ENCODE results near the gene RIGI.
"Not testable (repeated sequence)": the region's sequence is repeated elsewhere in the genome, so short reads cannot be mapped to it uniquely, and the experiment has no call there.

Gene RIGI

GRCh38 chr9:32533336-32533735 lies 7.3 kb upstream of the RIGI start:
- no peak overlapping the region for H3K4me3 ChIP-seq (ENCODE audit: low read depth in 1 of 2, low read length in 2 of 2)
- H3K9ac ChIP-seq (ENCODE audit: low read depth in 1 of 2, low read length in 2 of 2): no peak overlapping the region
- H3K4me1 ChIP-seq (ENCODE audit: control insufficient read depth in 1 of 2, insufficient read depth in 2 of 2, low read length in 2 of 2): no peaks in the 10 kb centered on the region
- H3K9me3 ChIP-seq (ENCODE audit: control insufficient read depth in 1 of 2, low read length in 2 of 2): no peaks in the 10 kb centered on the region
- H3K36me3 ChIP-seq (ENCODE audit: control insufficient read depth in 1 of 2, insufficient read depth in 2 of 2, low read length in 2 of 2): no peaks in the 10 kb centered on the region
- H3K27me3 ChIP-seq (ENCODE audit: control insufficient read depth in 1 of 2, insufficient read depth in 2 of 2, low read length in 2 of 2): no peaks in the 10 kb centered on the region
- no peak overlapping the region for H3K27ac ChIP-seq (ENCODE audit: low read depth, low read length)

GRCh38 chr9:32526707-32527048 lies 682 bp upstream of the RIGI start:
- Histone ChIP-seq H3K9me3 (ENCODE audit: control insufficient read depth in 1 of 2, low read length in 2 of 2) (no peaks in the 10 kb centered on the region), H3K9ac (ENCODE audit: low read depth in 1 of 2, low read length in 2 of 2) (peak overlapping the region in 1 of 2 donors; percentile 83), H3K4me1 (ENCODE audit: control insufficient read depth in 1 of 2, insufficient read depth in 2 of 2, low read length in 2 of 2) (peaks cover 15 to 16% of the 10 kb centered on the region in 2 donors), H3K4me3 (ENCODE audit: low read depth in 1 of 2, low read length in 2 of 2) (peak overlapping the region; percentile 93 to 98), H3K27ac (ENCODE audit: low read depth, low read length) (peak overlapping the region; percentile 60), H3K36me3 (ENCODE audit: control insufficient read depth in 1 of 2, insufficient read depth in 2 of 2, low read length in 2 of 2) (no peaks in the 10 kb centered on the region), H3K27me3 (ENCODE audit: control insufficient read depth in 1 of 2, insufficient read depth in 2 of 2, low read length in 2 of 2) (no peaks in the 10 kb centered on the region)

- Histone ChIP-seq H3K4me3 (ENCODE audit: low read depth in 1 of 2, low read length in 2 of 2) (peak overlapping the region; percentile 93 to 98), H3K9me3 (ENCODE audit: control insufficient read depth in 1 of 2, low read length in 2 of 2) (no peaks in the 10 kb centered on the region), H3K4me1 (ENCODE audit: control insufficient read depth in 1 of 2, insufficient read depth in 2 of 2, low read length in 2 of 2) (peaks cover 15 to 16% of the 10 kb centered on the region in 2 donors), H3K27me3 (ENCODE audit: control insufficient read depth in 1 of 2, insufficient read depth in 2 of 2, low read length in 2 of 2) (no peaks in the 10 kb centered on the region), H3K27ac (ENCODE audit: low read depth, low read length) (peak overlapping the region; percentile 60), H3K9ac (ENCODE audit: low read depth in 1 of 2, low read length in 2 of 2) (peak overlapping the region; percentile 81 to 83), H3K36me3 (ENCODE audit: control insufficient read depth in 1 of 2, insufficient read depth in 2 of 2, low read length in 2 of 2) (no peaks in the 10 kb centered on the region)
Observed at GRCh38 chr9:32525709-32526030, 326 bp downstream of the RIGI start.

GRCh38 chr9:32524892-32525708 lies 896 bp downstream of the RIGI start:
- H3K9me3 ChIP-seq (ENCODE audit: control insufficient read depth in 1 of 2, low read length in 2 of 2): no peaks in the 10 kb centered on the region
- no peaks in the 10 kb centered on the region for H3K36me3 ChIP-seq (ENCODE audit: control insufficient read depth in 1 of 2, insufficient read depth in 2 of 2, low read length in 2 of 2)
- H3K9ac ChIP-seq (ENCODE audit: low read depth in 1 of 2, low read length in 2 of 2): peak overlapping the region; percentile 81 to 83
- no peaks in the 10 kb centered on the region for H3K27me3 ChIP-seq (ENCODE audit: control insufficient read depth in 1 of 2, insufficient read depth in 2 of 2, low read length in 2 of 2)
- peak overlapping the region; percentile 93 to 98 for H3K4me3 ChIP-seq (ENCODE audit: low read depth in 1 of 2, low read length in 2 of 2)
- peak overlapping the region; percentile 60 for H3K27ac ChIP-seq (ENCODE audit: low read depth, low read length)
- H3K4me1 ChIP-seq (ENCODE audit: control insufficient read depth in 1 of 2, insufficient read depth in 2 of 2, low read length in 2 of 2): peaks cover 15 to 16% of the 10 kb centered on the region in 2 donors

GRCh38 chr9:32524558-32524891 lies 1.5 kb downstream of the RIGI start:
- H3K27ac ChIP-seq (ENCODE audit: low read depth, low read length); H3K27me3 ChIP-seq (ENCODE audit: control insufficient read depth in 1 of 2, insufficient read depth in 2 of 2, low read length in 2 of 2); H3K36me3 ChIP-seq (ENCODE audit: control insufficient read depth in 1 of 2, insufficient read depth in 2 of 2, low read length in 2 of 2); H3K9me3 ChIP-seq (ENCODE audit: control insufficient read depth in 1 of 2, low read length in 2 of 2): not testable (repeated sequence)
- Histone ChIP-seq H3K4me1 (ENCODE audit: control insufficient read depth in 1 of 2, insufficient read depth in 2 of 2, low read length in 2 of 2) (peaks cover 15 to 16% of the 10 kb centered on the region in 2 donors), H3K9ac (ENCODE audit: low read depth in 1 of 2, low read length in 2 of 2) (peak overlapping the region in 1 of 2 donors; percentile 81), H3K4me3 (ENCODE audit: low read depth in 1 of 2, low read length in 2 of 2) (peak overlapping the region; percentile 93 to 98)

GRCh38 chr9:32523910-32524309 lies 2.1 kb downstream of the RIGI start:
- no peak overlapping the region for H3K27ac ChIP-seq (ENCODE audit: low read depth, low read length)
- no peaks in the 10 kb centered on the region for H3K27me3 ChIP-seq (ENCODE audit: control insufficient read depth in 1 of 2, insufficient read depth in 2 of 2, low read length in 2 of 2)
- H3K9ac ChIP-seq (ENCODE audit: low read depth in 1 of 2, low read length in 2 of 2): no peak overlapping the region
- H3K9me3 ChIP-seq (ENCODE audit: control insufficient read depth in 1 of 2, low read length in 2 of 2): no peaks in the 10 kb centered on the region
- peaks cover 15 to 16% of the 10 kb centered on the region in 2 donors for H3K4me1 ChIP-seq (ENCODE audit: control insufficient read depth in 1 of 2, insufficient read depth in 2 of 2, low read length in 2 of 2)
- no peaks in the 10 kb centered on the region for H3K36me3 ChIP-seq (ENCODE audit: control insufficient read depth in 1 of 2, insufficient read depth in 2 of 2, low read length in 2 of 2)
- no peak overlapping the region for H3K4me3 ChIP-seq (ENCODE audit: low read depth in 1 of 2, low read length in 2 of 2)

GRCh38 chr9:32518276-32518675 lies 7.7 kb downstream of the RIGI start:
- H3K9ac ChIP-seq (ENCODE audit: low read depth in 1 of 2, low read length in 2 of 2): no peak overlapping the region
- H3K4me1 ChIP-seq (ENCODE audit: control insufficient read depth in 1 of 2, insufficient read depth in 2 of 2, low read length in 2 of 2): no peaks in the 10 kb centered on the region
- H3K9me3 ChIP-seq (ENCODE audit: control insufficient read depth in 1 of 2, low read length in 2 of 2): peaks cover 0 to 4% of the 10 kb centered on the region in 2 donors
- no peak overlapping the region for H3K27ac ChIP-seq (ENCODE audit: low read depth, low read length)
- H3K4me3 ChIP-seq (ENCODE audit: low read depth in 1 of 2, low read length in 2 of 2): no peak overlapping the region
- H3K36me3 ChIP-seq (ENCODE audit: control insufficient read depth in 1 of 2, insufficient read depth in 2 of 2, low read length in 2 of 2): no peaks in the 10 kb centered on the region
- H3K27me3 ChIP-seq (ENCODE audit: control insufficient read depth in 1 of 2, insufficient read depth in 2 of 2, low read length in 2 of 2): no peaks in the 10 kb centered on the region

GRCh38 chr9:32516241-32516640 lies 9.8 kb downstream of the RIGI start:
- no peak overlapping the region for H3K4me3 ChIP-seq (ENCODE audit: low read depth in 1 of 2, low read length in 2 of 2)
- peaks cover 0 to 4% of the 10 kb centered on the region in 2 donors for H3K9me3 ChIP-seq (ENCODE audit: control insufficient read depth in 1 of 2, low read length in 2 of 2)
- H3K9ac ChIP-seq (ENCODE audit: low read depth in 1 of 2, low read length in 2 of 2): no peak overlapping the region

GRCh38 chr9:32508728-32509127 lies 17.3 kb downstream of the RIGI start:
- Histone ChIP-seq H3K9ac (ENCODE audit: low read depth in 1 of 2, low read length in 2 of 2) (no peak overlapping the region), H3K27me3 (ENCODE audit: control insufficient read depth in 1 of 2, insufficient read depth in 2 of 2, low read length in 2 of 2) (no peaks in the 10 kb centered on the region), H3K9me3 (ENCODE audit: control insufficient read depth in 1 of 2, low read length in 2 of 2) (no peaks in the 10 kb centered on the region), H3K36me3 (ENCODE audit: control insufficient read depth in 1 of 2, insufficient read depth in 2 of 2, low read length in 2 of 2) (no peaks in the 10 kb centered on the region), H3K4me3 (ENCODE audit: low read depth in 1 of 2, low read length in 2 of 2) (no peak overlapping the region), H3K27ac (ENCODE audit: low read depth, low read length) (no peak overlapping the region), H3K4me1 (ENCODE audit: control insufficient read depth in 1 of 2, insufficient read depth in 2 of 2, low read length in 2 of 2) (no peaks in the 10 kb centered on the region)

More at GRCh38 chr9:32516241-32516640, 9.8 kb downstream of the RIGI start:
- no peaks in the 10 kb centered on the region for H3K4me1 ChIP-seq (ENCODE audit: control insufficient read depth in 1 of 2, insufficient read depth in 2 of 2, low read length in 2 of 2)
- H3K36me3 ChIP-seq (ENCODE audit: control insufficient read depth in 1 of 2, insufficient read depth in 2 of 2, low read length in 2 of 2): no peaks in the 10 kb centered on the region
- no peak overlapping the region for H3K27ac ChIP-seq (ENCODE audit: low read depth, low read length)
- no peaks in the 10 kb centered on the region for H3K27me3 ChIP-seq (ENCODE audit: control insufficient read depth in 1 of 2, insufficient read depth in 2 of 2, low read length in 2 of 2)

GRCh38 chr9:32503008-32503407 lies 23.0 kb downstream of the RIGI start:
- peaks cover 6 to 19% of the 10 kb centered on the region in 2 donors for H3K36me3 ChIP-seq (ENCODE audit: control insufficient read depth in 1 of 2, insufficient read depth in 2 of 2, low read length in 2 of 2)
- no peaks in the 10 kb centered on the region for H3K4me1 ChIP-seq (ENCODE audit: control insufficient read depth in 1 of 2, insufficient read depth in 2 of 2, low read length in 2 of 2)
- H3K4me3 ChIP-seq (ENCODE audit: low read depth in 1 of 2, low read length in 2 of 2): no peak overlapping the region
- no peaks in the 10 kb centered on the region for H3K9me3 ChIP-seq (ENCODE audit: control insufficient read depth in 1 of 2, low read length in 2 of 2)
- no peak overlapping the region for H3K27ac ChIP-seq (ENCODE audit: low read depth, low read length)
- H3K9ac ChIP-seq (ENCODE audit: low read depth in 1 of 2, low read length in 2 of 2): no peak overlapping the region
- no peaks in the 10 kb centered on the region for H3K27me3 ChIP-seq (ENCODE audit: control insufficient read depth in 1 of 2, insufficient read depth in 2 of 2, low read length in 2 of 2)

Measured in duodenal mucosa (tissue), 2 donors.